IPS DF 6.9 (cell line): ENCODE results near the gene SAMD8.
"Not testable (repeated sequence)": the region's sequence is repeated elsewhere in the genome, so short reads cannot be mapped to it uniquely, and the experiment has no call there.

ENCODE experiments used
- DNase-seq: peaks from one replicate; pipeline ENCODE4 v3.0.0-alpha.2; 2013; ENCODE audit warnings: low read depth, low spot score
- H3K27ac ChIP-seq: one replicate; pipeline ENCODE4 v1.5.1; 2013; ENCODE audit warnings: low read length, control low read depth
- H3K27me3 ChIP-seq: 2 replicates; pipeline ENCODE4 v1.6.1; 2013; ENCODE audit warnings: mild to moderate bottlenecking, low read length; ENCODE audit not compliant: control insufficient read depth, insufficient read depth
- H3K36me3 ChIP-seq: 2 replicates; pipeline ENCODE4 v1.6.1; 2013; ENCODE audit warnings: low read length; ENCODE audit not compliant: control insufficient read depth, insufficient read depth
- H3K4me1 ChIP-seq: 2 replicates; pipeline ENCODE4 v1.6.1; 2013; ENCODE audit warnings: low read length; ENCODE audit not compliant: control insufficient read depth, insufficient read depth
- H3K4me3 ChIP-seq: 2 replicates; pipeline ENCODE4 v1.5.1; 2013; ENCODE audit warnings: mild to moderate bottlenecking, low read length
- H3K9me3 ChIP-seq: 2 replicates; pipeline ENCODE4 v1.6.1; 2013; ENCODE audit warnings: low read length, inconsistent platforms; ENCODE audit not compliant: control insufficient read depth, insufficient read depth
- WGBS: extraction: QIAGEN DNeasy Blood & Tissue Kit; methylation state at CpG from one replicate; pipeline ENCODE4 v1.1.7; 2013; ENCODE audit warnings: mixed read lengths, missing lambda C conversion rate; ENCODE audit not compliant: insufficient read length, insufficient coverage; 5-methylcytosine and 5-hydroxymethylcytosine counted together

The SAMD8 gene

GRCh38 chr10:75221492-75221891, 110.0 kb downstream of the SAMD8 start:
- H3K27ac ChIP-seq, H3K4me3 ChIP-seq, H3K27me3 ChIP-seq, H3K9me3 ChIP-seq, DNase-seq, H3K4me1 ChIP-seq: not testable (repeated sequence)
- WGBS, result no CpG with 5 or more reads among the region's 8 CpGs
- peaks cover 17% of the 10 kb centered on the region; the same call in 1 of the 2 replicates for H3K36me3 ChIP-seq

GRCh38 chr10:75223507-75223906, 112.1 kb downstream of the SAMD8 start:
- no CpG with 5 or more reads among the region's 2 CpGs for WGBS
- DNase-seq, result no peak
- H3K36me3 ChIP-seq, result peaks cover 11% of the 10 kb centered on the region; the same call in 1 of the 2 replicates
- peaks cover 9% of the 10 kb centered on the region for H3K4me1 ChIP-seq
- no peaks in the 10 kb centered on the region for H3K27me3 ChIP-seq
- H3K9me3 ChIP-seq, result no peaks in the 10 kb centered on the region
- H3K27ac ChIP-seq, result peak overlapping the region; percentile 35
- H3K4me3 ChIP-seq, result no peak overlapping the region

DNA sequence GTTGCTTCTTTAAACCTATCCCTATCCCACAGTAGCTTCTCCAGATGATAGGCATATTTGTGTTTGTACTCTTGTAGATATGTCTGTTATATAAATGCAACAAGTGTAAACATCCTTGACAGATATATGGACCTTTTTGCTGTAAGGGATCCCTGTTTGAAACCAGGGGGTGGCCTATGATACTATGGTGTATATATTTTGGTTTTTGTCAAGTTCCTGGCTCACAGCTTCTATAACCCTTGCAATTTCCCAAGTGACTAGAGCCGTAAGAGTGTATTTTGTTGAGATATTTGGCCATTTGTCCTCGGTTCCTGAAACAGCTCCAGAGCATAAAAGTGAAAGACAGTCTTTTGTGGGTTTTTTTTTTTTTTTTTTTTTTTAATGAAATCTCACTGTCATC, 114.6 kb downstream of the SAMD8 start:
- WGBS, result no CpG with 5 or more reads among the region's 2 CpGs
- Histone ChIP-seq H3K4me1 (peaks cover 9% of the 10 kb centered on the region), H3K36me3 (peaks cover 3% of the 10 kb centered on the region; the same call in 1 of the 2 replicates), H3K4me3 (no peak overlapping the region), H3K27ac (no peak overlapping the region), H3K9me3 (no peaks in the 10 kb centered on the region), H3K27me3 (no peaks in the 10 kb centered on the region)
- DNase-seq, result no peak

DNA sequence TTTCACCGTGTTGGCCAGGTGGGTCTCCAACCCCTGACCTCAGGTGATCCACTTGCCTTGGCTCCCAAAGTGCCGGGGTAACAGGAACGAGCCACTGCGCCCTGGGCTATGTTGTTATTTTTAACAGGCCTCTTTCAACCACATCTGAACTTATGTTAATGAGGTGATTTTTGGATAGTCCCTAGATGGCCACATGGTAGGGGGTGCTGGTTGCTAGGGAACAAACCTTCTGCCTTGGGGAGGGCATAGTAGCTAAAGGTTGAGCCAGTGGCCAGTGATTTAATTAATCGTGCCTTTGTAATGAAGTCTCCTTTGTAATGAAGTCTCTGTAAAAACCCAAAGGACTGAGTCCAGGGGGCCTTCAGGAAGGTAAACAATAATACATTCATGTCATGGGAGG, 115.2 kb downstream of the SAMD8 start:
- Histone ChIP-seq H3K27me3 (no peaks in the 10 kb centered on the region), H3K4me1 (peaks cover 9% of the 10 kb centered on the region), H3K27ac (no peak overlapping the region), H3K9me3 (no peaks in the 10 kb centered on the region), H3K4me3 (no peak overlapping the region), H3K36me3 (peaks cover 7% of the 10 kb centered on the region; the same call in 1 of the 2 replicates)
- no peak for DNase-seq
- no CpG with 5 or more reads among the region's 5 CpGs for WGBS

GRCh38 chr10:75228278-75228677, 116.8 kb downstream of the SAMD8 start:
- Histone ChIP-seq H3K27ac (no peak overlapping the region), H3K27me3 (no peaks in the 10 kb centered on the region), H3K4me1 (peaks cover 7% of the 10 kb centered on the region), H3K36me3 (peaks cover 13% of the 10 kb centered on the region; the same call in 1 of the 2 replicates), H3K4me3 (no peak overlapping the region), H3K9me3 (no peaks in the 10 kb centered on the region)
- no CpG with 5 or more reads among the region's 3 CpGs for WGBS
- no peak for DNase-seq

- no peak for DNase-seq
- no peaks in the 10 kb centered on the region for H3K27me3 ChIP-seq
- peaks cover 13% of the 10 kb centered on the region; the same call in 1 of the 2 replicates for H3K36me3 ChIP-seq
- no peaks in the 10 kb centered on the region for H3K9me3 ChIP-seq
- no peak overlapping the region for H3K27ac ChIP-seq
- H3K4me3 ChIP-seq, result no peak overlapping the region
- H3K4me1 ChIP-seq, result peaks cover 10% of the 10 kb centered on the region
- 100% methylated on average over 1 of the region's 4 CpGs for WGBS
Measured at GRCh38 chr10:75228834-75229233, 117.4 kb downstream of the SAMD8 start.

GRCh38 chr10:75229971-75230370, 118.5 kb downstream of the SAMD8 start:
- WGBS, result no CpG with 5 or more reads among the region's 3 CpGs
- H3K4me1 ChIP-seq, result peaks cover 7% of the 10 kb centered on the region
- no peaks in the 10 kb centered on the region for H3K9me3 ChIP-seq
- H3K4me3 ChIP-seq, result no peak overlapping the region
- H3K27ac ChIP-seq, result no peak overlapping the region
- H3K27me3 ChIP-seq, result no peaks in the 10 kb centered on the region
- peaks cover 10% of the 10 kb centered on the region; the same call in 1 of the 2 replicates for H3K36me3 ChIP-seq
- no peak for DNase-seq

DNA sequence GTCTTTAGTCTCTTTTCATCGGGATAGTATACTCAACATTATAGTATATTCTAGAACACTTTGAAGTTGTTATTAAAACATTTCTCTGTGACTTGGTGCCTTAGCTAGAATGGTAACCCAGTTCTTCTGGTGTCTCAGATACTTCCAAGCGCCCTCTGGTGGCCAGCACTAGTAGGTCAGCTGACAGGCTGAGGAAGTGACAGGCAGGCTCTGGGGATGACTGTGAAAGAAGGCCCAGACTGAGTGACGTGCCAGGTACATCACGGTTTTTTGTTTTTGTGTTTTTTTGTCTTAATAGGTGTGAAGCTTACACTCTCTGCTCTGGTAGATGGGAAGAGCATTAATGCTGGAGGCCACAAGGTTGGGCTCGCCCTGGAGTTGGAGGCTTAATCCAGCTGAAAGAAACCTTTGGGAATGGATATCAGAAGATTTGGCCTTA, 119.2 kb downstream of the SAMD8 start:
- Histone ChIP-seq H3K27me3 (no peaks in the 10 kb centered on the region), H3K4me1 (peaks cover 7% of the 10 kb centered on the region), H3K27ac (no peak overlapping the region), H3K36me3 (peaks cover 10% of the 10 kb centered on the region; the same call in 1 of the 2 replicates), H3K9me3 (no peaks in the 10 kb centered on the region), H3K4me3 (no peak overlapping the region)
- no CpG with 5 or more reads among the region's 5 CpGs for WGBS
- no peak for DNase-seq
